ENCODE results near the gene OTOL1.

OTOL1 gene

GRCh38 chr3:161531930-161532329 is 35.3 kb downstream of the OTOL1 start:
- H2AFZ ChIP-seq (ENCODE audit: low read length, unreplicated experiment) = no peak overlapping the region
- H3K4me1 ChIP-seq (ENCODE audit: control insufficient read depth, insufficient read depth, low read length, unreplicated experiment) = no peaks in the 10 kb centered on the region
- H3K79me2 ChIP-seq (ENCODE audit: control insufficient read depth, insufficient read depth, low read length, unreplicated experiment) = no peaks in the 10 kb centered on the region
- no peak overlapping the region for H3K4me3 ChIP-seq (ENCODE audit: low read depth, low read length)
- no peaks in the 10 kb centered on the region for H3K27me3 ChIP-seq (ENCODE audit: insufficient read depth, low read length)
- H3K27ac ChIP-seq (ENCODE audit: low read depth, low read length) = no peak overlapping the region
- no peaks in the 10 kb centered on the region for H3K36me3 ChIP-seq (ENCODE audit: insufficient read depth, low read length)

DNA sequence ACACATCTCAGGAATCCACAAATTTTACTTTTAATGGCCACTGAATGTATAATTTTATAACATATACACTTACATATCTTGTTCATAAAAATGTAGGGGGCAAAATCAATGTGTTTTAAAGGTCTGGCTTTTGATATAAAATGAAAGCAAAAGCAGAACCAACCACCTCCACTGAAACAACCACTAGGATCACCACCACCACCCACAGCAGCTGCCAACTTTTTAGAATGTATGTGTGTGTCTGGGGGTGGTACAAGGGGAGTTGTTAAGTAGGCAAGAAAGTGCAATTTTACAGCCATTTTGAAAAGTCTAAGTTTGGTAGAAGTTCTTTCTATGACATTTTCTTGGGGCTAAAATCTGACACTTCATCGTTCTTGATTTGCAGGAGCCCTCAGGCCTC is 44.0 kb downstream of the OTOL1 start:
- no peak overlapping the region for H3K27ac ChIP-seq (ENCODE audit: low read depth, low read length)
- no peaks in the 10 kb centered on the region for H3K27me3 ChIP-seq (ENCODE audit: insufficient read depth, low read length)
- H2AFZ ChIP-seq (ENCODE audit: low read length, unreplicated experiment) = peak overlapping the region; percentile 56
- H3K4me1 ChIP-seq (ENCODE audit: control insufficient read depth, insufficient read depth, low read length, unreplicated experiment) = no peaks in the 10 kb centered on the region
- no peaks in the 10 kb centered on the region for H3K79me2 ChIP-seq (ENCODE audit: control insufficient read depth, insufficient read depth, low read length, unreplicated experiment)
- 0 out of 2 replicates have a peak overlapping the region, but pooled peaks have one; percentile 20 for H3K4me3 ChIP-seq (ENCODE audit: low read depth, low read length)
- H3K36me3 ChIP-seq (ENCODE audit: insufficient read depth, low read length) = no peaks in the 10 kb centered on the region

DNA sequence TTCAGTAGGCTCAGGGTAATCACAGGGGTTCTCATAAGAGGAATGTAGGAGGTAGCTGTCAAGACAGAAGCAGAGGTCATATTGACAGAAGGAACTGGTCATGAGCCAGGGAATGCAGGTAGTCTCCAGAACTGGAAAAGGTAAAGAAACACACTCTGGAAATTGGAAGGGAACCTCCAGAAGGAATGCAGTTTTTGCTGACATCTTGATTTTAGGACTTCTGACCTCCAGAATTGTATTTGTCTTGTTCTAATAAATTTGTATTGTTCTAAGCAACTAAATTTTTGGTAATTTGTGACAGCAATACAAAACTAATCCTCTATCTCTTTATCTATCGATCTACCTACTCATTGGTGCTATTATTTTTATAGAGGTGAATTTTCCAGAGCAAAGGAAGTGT is 49.2 kb downstream of the OTOL1 start:
- Histone ChIP-seq H3K27ac (ENCODE audit: low read depth, low read length) (no peak overlapping the region), H3K36me3 (ENCODE audit: insufficient read depth, low read length) (no peaks in the 10 kb centered on the region), H3K79me2 (ENCODE audit: control insufficient read depth, insufficient read depth, low read length, unreplicated experiment) (no peaks in the 10 kb centered on the region), H3K4me1 (ENCODE audit: control insufficient read depth, insufficient read depth, low read length, unreplicated experiment) (no peaks in the 10 kb centered on the region), H3K4me3 (ENCODE audit: low read depth, low read length) (no peak overlapping the region), H2AFZ (ENCODE audit: low read length, unreplicated experiment) (no peak overlapping the region), H3K27me3 (ENCODE audit: insufficient read depth, low read length) (no peaks in the 10 kb centered on the region)

GRCh38 chr3:161548301-161548700 is 51.7 kb downstream of the OTOL1 start:
- Histone ChIP-seq H3K27me3 (ENCODE audit: insufficient read depth, low read length) (no peaks in the 10 kb centered on the region), H3K4me3 (ENCODE audit: low read depth, low read length) (no peak overlapping the region), H3K27ac (ENCODE audit: low read depth, low read length) (no peak overlapping the region), H3K36me3 (ENCODE audit: insufficient read depth, low read length) (no peaks in the 10 kb centered on the region), H2AFZ (ENCODE audit: low read length, unreplicated experiment) (no peak overlapping the region), H3K4me1 (ENCODE audit: control insufficient read depth, insufficient read depth, low read length, unreplicated experiment) (no peaks in the 10 kb centered on the region), H3K79me2 (ENCODE audit: control insufficient read depth, insufficient read depth, low read length, unreplicated experiment) (no peaks in the 10 kb centered on the region)

- Histone ChIP-seq H3K79me2 (ENCODE audit: control insufficient read depth, insufficient read depth, low read length, unreplicated experiment) (no peaks in the 10 kb centered on the region), H2AFZ (ENCODE audit: low read length, unreplicated experiment) (no peak overlapping the region), H3K4me3 (ENCODE audit: low read depth, low read length) (no peak overlapping the region), H3K27ac (ENCODE audit: low read depth, low read length) (no peak overlapping the region), H3K36me3 (ENCODE audit: insufficient read depth, low read length) (no peaks in the 10 kb centered on the region), H3K27me3 (ENCODE audit: insufficient read depth, low read length) (no peaks in the 10 kb centered on the region), H3K4me1 (ENCODE audit: control insufficient read depth, insufficient read depth, low read length, unreplicated experiment) (no peaks in the 10 kb centered on the region)
Measured at GRCh38 chr3:161549261-161549660, 52.7 kb downstream of the OTOL1 start.

DNA sequence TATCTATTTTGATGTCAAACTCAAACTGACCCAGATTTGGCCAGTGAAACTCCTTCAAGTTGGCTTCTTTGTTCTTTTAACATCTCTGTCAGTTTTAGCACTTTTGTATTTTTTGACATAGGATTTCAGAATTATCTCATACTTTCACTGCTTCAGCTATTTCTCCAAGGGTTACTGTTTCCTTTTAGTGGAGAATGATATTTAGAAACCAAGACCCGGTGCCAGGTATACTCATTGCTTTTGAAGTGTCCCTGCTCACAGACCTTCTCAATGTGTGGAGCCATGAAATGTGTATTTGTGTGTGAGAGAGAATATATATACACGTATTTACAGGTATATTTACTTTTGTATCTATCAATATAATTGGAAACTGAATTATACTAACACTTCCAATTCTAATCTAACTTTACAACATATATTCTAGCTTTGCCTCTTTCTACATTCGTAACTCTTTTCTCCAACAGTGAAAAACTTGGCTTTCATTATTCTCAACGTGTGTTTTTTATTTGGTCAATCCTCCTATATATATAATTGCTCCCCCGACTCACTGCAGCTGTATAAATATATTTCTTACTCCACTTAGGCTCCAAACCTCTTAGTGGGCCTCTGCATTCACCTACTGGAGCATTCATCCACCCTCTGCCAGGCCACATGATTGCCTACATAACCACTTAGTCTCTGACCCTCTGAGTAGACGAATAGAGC is 54.0 kb downstream of the OTOL1 start:
- H3K4me1 ChIP-seq (ENCODE audit: control insufficient read depth, insufficient read depth, low read length, unreplicated experiment) = no peaks in the 10 kb centered on the region
- no peak overlapping the region for H3K27ac ChIP-seq (ENCODE audit: low read depth, low read length)
- no peaks in the 10 kb centered on the region for H3K79me2 ChIP-seq (ENCODE audit: control insufficient read depth, insufficient read depth, low read length, unreplicated experiment)
- H3K4me3 ChIP-seq (ENCODE audit: low read depth, low read length) = no peak overlapping the region
- no peaks in the 10 kb centered on the region for H3K27me3 ChIP-seq (ENCODE audit: insufficient read depth, low read length)
- H3K36me3 ChIP-seq (ENCODE audit: insufficient read depth, low read length) = no peaks in the 10 kb centered on the region
- H2AFZ ChIP-seq (ENCODE audit: low read length, unreplicated experiment) = no peak overlapping the region

DNA sequence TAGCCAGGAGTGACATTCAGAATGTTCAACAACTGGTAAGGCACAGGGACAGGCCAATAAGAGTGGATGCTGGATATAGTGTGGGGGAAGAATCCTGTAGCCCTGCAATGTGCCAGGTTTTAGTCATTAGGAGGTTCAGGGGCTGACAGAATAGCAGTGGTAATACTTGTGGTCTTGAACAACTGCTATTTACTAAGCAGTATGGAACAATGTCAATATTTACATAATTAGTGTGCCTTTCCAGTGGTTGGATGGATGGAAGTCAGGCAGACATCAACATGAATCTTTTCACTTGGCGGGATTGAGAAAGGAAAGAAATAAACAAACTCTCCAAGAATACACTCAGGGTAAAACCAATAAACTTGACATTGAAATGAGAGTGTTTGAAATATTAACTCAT is 55.1 kb downstream of the OTOL1 start:
- Histone ChIP-seq H3K27me3 (ENCODE audit: insufficient read depth, low read length) (no peaks in the 10 kb centered on the region), H3K27ac (ENCODE audit: low read depth, low read length) (no peak overlapping the region), H3K36me3 (ENCODE audit: insufficient read depth, low read length) (no peaks in the 10 kb centered on the region), H3K4me3 (ENCODE audit: low read depth, low read length) (no peak overlapping the region), H3K79me2 (ENCODE audit: control insufficient read depth, insufficient read depth, low read length, unreplicated experiment) (no peaks in the 10 kb centered on the region), H3K4me1 (ENCODE audit: control insufficient read depth, insufficient read depth, low read length, unreplicated experiment) (no peaks in the 10 kb centered on the region), H2AFZ (ENCODE audit: low read length, unreplicated experiment) (no peak overlapping the region)

DNA sequence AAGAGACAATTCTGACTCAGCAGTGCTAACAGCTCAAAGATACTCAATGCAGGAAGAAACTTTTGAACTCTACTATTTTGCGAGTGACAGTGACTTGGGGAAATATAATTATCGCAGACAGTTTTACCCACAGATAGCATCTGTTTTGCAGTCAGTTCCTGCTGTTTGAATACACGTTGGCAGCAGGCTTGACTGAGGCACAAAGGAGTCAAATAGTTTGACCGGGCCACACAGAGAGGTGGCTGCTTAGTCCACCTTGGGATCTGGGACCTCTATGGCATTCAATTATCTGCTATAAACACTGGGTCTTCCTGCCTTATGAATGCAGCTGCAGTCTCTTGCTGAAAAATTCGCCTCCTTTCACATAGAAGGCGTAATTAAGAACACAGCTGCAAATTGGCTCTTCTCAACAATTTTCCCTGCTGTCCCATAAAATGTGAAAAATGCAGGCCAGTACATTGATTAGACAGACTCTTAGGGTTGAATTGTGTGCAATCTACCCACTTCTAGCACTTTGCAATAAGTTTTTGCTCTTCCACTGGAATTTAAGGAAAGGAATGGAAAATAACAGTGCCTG is 56.5 kb downstream of the OTOL1 start:
- Histone ChIP-seq H3K4me1 (ENCODE audit: control insufficient read depth, insufficient read depth, low read length, unreplicated experiment) (no peaks in the 10 kb centered on the region), H3K4me3 (ENCODE audit: low read depth, low read length) (no peak overlapping the region), H3K27ac (ENCODE audit: low read depth, low read length) (no peak overlapping the region), H3K27me3 (ENCODE audit: insufficient read depth, low read length) (no peaks in the 10 kb centered on the region), H3K36me3 (ENCODE audit: insufficient read depth, low read length) (no peaks in the 10 kb centered on the region), H2AFZ (ENCODE audit: low read length, unreplicated experiment) (no peak overlapping the region), H3K79me2 (ENCODE audit: control insufficient read depth, insufficient read depth, low read length, unreplicated experiment) (no peaks in the 10 kb centered on the region)

Measured in ACC112 (cell line).